GM18909 (cell line): Measurements from ENCODE around the gene USPL1.
"Not testable (repeated sequence)": the region's sequence is repeated elsewhere in the genome, so short reads cannot be mapped to it uniquely, and the experiment has no call there.

Source experiments
- ATAC-seq: cut with Tn5 transposase; IDR thresholded peaks from one replicate; pipeline ENCODE4 v1.9.1; 2021; ENCODE audit warnings: mild to moderate bottlenecking; ENCODE audit not compliant: unreplicated experiment, poor library complexity

The USPL1 gene

GRCh38 chr13:30615481-30615865 is 2.2 kb upstream of the USPL1 start:
- no peak for ATAC-seq

GRCh38 chr13:30615866-30616541 is 1.7 kb upstream of the USPL1 start:
- no peak for ATAC-seq

DNA sequence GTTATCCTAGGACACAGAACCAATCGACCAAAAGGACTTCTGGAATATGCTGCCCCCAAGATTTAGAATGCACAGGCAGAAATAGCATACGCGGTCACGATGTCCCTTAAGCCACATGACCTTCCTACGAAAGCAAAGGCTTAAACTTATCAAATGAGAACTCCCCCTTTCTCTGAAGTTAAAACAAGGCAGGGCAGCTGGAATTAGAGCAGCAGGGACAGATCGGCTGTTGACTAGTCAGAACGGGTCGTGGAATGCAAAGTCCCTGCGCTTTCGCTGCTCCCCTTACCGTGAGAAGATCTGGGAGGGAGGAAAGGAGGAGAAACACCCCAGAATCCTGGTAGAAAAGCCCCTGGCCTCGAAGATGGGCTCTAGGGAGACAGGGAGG is 799 bp upstream of the USPL1 start:
- ATAC-seq, result peak; percentile 28

GRCh38 chr13:30618186-30618929 is 638 bp downstream of the USPL1 start:
- ATAC-seq, result no peak

- ATAC-seq, result no peak
These were observed 1.2 kb downstream of the USPL1 start for GRCh38 chr13:30618930-30619279.

GRCh38 chr13:30619731-30620130 is 2.0 kb downstream of the USPL1 start:
- no peak for ATAC-seq

- no peak for ATAC-seq
These were observed 3.2 kb downstream of the USPL1 start for GRCh38 chr13:30620941-30621340.

DNA sequence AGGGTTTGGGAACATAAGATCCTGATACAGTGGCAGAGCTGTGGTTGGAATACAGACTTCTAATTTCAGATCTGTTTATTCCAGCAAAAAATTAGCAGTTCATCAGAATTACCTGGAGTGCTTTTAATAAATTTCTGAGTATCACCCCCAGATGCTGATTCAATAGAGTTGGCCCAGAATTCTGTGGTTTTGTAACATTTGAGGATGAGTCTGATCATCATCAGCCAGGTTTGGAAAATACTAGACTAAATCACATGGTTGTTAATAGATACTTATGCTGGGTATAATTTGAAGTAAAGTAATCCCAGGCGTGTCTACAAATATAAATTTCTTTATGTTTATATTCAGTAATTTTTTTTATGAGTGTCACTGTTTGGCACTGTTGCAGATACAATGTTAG is 4.8 kb downstream of the USPL1 start:
- no peak for ATAC-seq

DNA sequence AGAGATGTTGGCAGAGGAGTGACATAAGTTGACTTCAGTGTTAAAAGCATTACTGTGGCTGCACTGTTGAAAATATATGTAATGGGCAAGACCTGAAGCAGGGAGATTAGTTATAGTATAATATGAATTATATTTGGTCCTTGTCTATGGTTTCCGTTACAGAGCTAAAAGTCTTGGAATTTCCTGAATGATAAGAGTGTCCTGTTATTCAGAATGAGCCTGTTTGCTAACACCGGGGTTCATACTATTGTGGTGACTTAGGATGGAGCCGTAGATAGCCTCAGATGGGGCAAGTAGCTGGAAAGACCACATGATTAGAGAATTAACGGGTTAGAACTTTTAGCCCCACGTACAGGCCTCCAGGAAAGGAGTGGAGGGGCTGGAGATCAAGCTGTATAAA is 5.7 kb downstream of the USPL1 start:
- no peak for ATAC-seq

- no peak for ATAC-seq
These were observed 6.9 kb downstream of the USPL1 start for GRCh38 chr13:30624630-30625029.

DNA sequence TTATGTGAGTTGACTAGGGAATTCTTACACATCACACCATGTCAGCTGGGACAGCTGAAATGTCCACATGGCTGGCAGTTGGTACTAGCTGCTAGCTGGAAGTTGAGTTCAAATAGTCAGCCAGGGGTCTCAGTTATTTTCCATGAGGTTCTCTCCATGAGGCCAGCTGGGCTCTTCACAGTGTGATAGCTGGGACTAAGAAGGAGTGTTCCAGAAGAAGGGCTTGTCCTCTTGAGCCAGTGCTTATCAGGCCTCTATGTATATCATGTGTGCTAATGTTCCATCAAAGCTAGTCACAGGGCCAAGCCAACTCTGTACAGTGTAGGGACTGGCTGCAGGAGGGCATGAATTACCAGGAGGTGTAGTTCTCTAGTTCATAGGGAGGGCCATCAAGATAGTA is 11.8 kb downstream of the USPL1 start:
- ATAC-seq, result no peak

DNA sequence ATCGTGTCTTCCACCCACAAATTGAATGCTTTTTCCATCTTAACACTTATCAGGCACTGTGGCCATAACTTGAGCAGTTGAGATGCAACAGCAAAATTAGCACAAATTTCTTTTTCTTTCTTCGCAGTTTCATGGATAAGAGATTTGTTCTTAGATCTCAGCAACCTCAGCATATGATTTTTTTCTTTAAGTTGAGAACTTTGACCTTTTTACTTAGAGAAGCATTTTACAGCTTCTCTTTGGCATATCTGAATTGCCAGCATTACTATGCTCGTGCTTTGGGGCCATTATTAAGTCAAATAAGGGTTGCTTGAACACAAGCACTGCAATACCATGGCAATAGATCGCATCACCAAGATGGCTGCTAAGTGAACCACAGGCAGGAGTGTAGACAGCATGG is 16.1 kb downstream of the USPL1 start:
- ATAC-seq, result no peak

GRCh38 chr13:30634838-30635237 is 17.1 kb downstream of the USPL1 start:
- no peak for ATAC-seq

- no peak for ATAC-seq
These were observed 20.6 kb downstream of the USPL1 start for GRCh38 chr13:30638301-30638700.

DNA sequence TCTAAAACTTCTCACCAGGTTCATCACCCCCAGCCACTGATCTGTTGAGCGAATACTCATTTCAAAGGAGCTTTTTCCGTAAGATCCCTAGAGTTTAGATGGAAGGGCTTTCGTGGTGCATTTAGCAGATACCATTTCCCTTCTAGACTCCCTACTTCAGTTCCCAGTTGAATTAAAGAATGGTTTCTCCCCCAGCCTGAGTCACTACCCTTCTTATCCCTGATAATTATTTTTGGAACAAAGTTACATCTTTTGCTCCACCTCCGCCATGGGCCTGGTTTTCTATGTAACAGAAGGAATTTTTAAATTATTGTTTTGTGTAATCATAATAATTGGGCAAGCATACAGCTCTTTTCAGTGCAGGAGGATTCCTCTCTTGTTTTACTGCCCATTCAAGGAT is 22.0 kb downstream of the USPL1 start:
- ATAC-seq, result no peak

- not testable (repeated sequence) for ATAC-seq
These were observed 23.5 kb downstream of the USPL1 start for GRCh38 chr13:30641173-30641572.

DNA sequence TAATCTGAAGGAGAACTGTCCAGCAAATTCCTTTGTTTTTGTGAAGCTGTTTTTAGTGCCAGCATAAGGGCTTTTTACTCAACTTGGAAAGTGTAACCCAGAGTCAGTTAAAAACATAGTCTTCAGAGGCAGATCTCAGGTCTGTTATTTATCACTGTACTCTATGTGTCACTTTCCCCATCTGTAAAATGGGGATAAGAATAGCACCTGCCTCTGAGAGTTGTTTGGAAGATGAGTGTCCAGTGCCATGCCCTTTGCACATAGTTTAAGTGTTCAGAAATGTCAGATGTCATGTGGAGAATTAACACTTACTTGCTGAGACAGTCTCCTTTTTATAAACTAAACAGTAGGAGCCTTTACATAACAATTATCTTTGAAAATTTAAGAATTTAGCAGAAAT is 27.9 kb downstream of the USPL1 start:
- ATAC-seq, result no peak

- no peak for ATAC-seq
These were observed 29.7 kb downstream of the USPL1 start for GRCh38 chr13:30647420-30647819.

- ATAC-seq, result no peak
These were observed 30.3 kb downstream of the USPL1 start for GRCh38 chr13:30647824-30648521.

DNA sequence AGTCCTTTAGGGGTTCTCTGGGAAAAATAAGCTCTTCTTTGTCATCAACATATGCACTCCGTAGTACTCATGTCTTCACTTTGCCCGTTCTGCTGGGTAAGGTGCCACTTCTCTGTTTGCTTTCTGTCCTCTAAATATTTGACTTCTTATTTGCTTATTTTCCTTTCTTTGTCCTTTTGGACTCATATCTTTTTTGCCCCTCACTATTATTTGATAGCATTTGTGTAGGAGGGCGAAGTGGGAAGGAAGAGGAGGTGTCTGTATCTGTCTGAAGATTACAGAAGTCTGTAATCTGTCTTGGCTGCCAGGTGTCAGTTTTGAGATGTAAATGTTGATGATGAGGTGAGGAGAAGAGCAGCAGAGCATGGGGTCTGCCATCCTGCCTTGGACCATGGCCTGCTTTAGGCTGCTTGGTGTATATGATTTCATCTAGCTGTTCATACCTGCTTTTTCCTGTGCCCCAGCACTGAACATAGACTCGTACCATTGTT is 30.8 kb downstream of the USPL1 start:
- no peak for ATAC-seq

DNA sequence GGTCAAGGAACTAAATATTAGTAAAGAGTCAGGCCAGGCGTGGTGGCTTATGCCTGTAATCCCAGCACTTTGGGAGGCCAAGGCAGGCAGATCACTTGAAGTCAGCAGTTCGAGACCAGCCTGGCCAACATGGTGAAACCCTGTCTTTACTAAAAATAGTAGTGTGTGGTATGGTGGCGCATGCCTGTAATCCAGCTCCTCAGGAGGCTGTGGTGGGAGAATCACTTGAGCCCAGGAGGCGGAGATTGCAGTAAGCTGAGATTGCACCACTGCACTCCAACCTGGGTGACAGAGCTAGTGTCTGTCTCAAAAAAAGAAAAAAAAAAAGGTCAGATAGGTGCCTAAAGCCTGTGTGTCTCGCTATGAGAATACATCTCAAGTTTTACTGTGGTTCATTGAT is 33.9 kb downstream of the USPL1 start:
- not testable (repeated sequence) for ATAC-seq
